GM21515 (cell line): Measurements from ENCODE around the gene TSR2.

Experiments used
- ATAC-seq: cut with Tn5 transposase; IDR thresholded peaks from one replicate; pipeline ENCODE4 v1.9.1; 2021; ENCODE audit not compliant: unreplicated experiment

TSR2 gene, protein sequence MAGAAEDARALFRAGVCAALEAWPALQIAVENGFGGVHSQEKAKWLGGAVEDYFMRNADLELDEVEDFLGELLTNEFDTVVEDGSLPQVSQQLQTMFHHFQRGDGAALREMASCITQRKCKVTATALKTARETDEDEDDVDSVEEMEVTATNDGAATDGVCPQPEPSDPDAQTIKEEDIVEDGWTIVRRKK

DNA sequence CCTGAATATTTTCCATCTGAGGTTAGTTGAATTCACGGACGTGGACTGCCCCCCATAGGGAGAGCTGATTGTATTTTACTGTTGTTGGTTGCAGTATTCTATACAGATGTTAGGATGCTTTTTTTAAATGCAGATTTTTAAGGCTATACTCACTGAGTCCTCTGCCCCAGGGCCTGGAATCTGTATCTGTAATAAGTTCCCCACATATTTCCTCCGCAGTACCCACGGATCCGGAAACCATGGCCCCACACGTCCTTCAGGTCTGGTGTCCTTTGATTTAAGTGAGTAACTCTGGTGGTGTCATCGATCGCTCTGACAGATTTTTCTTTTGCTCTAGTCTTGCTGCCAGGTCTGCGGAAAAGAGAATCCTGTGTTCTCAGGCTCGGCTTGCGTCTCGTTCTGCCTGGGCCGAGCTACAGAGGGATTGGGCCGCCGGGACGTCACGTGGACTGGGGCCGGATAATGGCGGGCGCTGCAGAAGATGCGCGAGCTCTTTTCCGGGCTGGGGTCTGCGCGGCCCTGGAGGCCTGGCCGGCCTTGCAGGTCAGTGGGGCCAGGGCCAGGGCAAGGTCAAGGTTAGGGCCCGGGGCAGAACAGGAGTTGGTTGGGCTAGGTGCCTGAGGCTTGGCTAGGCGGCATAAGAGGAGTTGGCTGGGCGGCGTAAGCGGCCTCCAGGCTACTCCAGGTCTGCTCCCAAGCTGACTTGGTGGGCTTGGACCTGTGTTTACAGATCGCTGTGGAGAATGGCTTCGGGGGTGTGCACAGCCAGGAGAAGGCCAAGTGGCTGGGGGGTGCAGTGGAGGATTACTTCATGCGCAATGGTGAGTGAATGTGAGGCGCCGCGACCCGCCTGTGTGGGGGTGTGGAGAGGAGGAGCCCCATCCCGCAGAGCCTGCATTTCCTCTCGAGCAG lies at the start of gene TSR2:
Gene TSR2 (plus strand): TSS at position 445 of the 912 bp plus-strand sequence. CDS start 18 bp downstream, at position 463.
- ATAC-seq: peak; percentile 97

DNA sequence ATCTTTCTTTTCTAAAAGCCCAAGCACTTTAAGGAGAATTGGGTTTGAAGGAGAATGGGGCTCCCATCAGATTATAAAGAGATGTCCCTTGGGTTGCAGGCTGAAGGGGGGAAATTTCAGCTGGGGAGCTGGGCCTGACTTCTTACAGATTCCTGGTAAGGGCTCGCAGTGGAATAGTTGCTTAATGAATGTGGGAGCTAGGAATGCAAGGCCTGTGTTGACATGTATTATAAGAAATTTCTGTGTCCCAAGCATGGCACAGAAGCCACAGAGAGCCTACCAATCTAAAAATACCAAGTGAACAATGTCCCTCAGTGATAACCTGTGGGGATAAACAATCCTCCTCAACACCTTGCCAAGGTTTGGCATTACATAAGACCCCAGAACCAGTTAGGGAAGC lies 43.1 kb upstream of the TSR2 start:
- ATAC-seq: no peak

DNA sequence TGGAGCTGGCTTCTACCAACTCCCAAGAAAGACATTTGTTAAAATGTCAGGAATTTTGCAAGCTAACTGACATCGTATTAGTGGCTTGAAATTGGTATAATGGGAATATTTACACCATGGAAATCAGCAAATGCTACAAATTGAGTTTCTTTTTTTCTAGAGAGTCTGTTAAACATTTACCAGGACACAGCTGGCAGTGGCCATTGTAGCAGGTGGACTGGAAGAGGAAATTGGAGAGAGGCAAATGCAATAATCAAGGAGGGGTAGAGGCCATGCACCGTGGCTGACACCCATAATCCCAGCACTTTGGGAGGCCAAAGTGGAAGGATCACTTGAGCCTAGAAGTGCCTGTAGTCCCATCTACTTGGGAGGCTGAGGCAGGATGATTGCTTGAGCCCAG lies 32.9 kb upstream of the TSR2 start:
- no peak for ATAC-seq

DNA sequence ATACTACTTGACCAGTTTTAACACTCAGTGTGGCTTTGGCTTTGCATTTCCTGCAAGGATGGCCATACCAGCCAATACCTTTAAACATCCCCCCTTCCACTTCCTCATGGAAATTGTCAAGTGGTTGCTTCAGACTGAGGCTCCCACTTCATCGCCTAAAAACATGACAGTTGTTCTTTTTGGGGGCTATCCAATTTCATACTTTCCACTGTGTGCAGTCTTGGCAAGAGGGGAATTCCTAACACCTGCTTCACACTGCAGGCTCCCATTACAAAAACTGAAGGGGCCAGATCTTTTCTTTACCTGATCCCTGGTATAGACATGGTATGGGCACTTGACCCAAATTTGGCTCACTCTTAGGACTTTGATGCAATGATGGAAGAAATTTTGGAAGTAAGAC lies 28.5 kb upstream of the TSR2 start:
- no peak for ATAC-seq

DNA sequence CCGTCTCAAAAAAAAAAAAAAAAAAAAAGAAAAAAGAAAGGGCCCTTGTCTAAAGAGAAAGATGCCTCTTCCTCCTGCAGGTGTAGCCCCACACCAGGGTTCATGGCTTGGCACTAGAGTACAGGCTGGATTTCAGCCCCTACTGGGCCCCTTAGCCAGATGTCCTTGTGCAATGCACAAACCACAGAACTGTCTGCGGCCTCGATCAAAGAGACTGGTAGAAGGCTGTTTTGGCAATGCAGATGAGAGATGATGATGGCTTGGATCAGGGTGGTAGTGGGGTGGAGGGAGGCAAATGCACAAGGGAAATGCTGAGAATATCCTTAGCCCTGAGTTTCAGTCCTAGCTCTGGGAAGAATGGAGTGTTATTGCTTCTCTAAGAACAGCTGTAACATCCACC lies 26.5 kb upstream of the TSR2 start:
- ATAC-seq: no peak

DNA sequence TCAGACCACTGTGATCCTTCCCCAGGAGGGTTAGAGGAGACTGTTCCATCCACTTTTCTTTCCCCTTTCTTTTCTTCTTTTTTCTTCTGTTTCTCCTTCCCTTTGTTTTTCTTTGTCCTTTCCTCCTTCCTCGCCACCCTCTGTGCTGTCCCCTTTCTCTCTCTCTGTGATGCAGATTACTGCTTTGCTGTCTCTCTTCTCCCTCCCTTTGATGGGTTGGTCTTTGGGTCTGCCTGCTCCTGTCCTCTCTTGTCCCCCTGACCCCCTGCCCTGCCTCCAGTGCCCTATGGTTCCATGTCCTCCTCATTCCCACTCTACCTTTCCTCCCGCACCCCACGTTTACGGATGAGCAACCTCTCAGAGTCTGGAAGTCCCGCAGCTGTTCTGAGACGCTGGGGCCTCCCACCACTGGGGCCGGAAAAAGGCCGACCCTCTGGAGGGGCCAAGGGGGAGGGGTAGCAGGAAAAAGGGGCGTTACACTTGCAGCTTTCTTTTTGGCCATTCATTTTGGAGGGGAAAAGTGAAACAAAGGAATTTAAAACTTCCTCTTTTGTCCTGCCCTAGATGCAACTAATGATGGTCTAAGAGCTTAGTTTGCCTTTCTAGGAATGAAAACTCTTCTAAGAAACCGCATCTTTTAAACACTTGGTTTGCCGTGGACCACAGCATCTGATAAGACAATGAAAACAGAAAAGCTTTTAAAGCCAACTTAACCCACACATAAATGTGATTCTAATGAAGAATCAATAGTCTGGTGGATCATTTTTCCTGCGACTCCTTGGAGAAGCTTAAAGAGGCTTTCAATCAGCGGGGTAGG lies 24.5 kb upstream of the TSR2 start:
- no peak for ATAC-seq

DNA sequence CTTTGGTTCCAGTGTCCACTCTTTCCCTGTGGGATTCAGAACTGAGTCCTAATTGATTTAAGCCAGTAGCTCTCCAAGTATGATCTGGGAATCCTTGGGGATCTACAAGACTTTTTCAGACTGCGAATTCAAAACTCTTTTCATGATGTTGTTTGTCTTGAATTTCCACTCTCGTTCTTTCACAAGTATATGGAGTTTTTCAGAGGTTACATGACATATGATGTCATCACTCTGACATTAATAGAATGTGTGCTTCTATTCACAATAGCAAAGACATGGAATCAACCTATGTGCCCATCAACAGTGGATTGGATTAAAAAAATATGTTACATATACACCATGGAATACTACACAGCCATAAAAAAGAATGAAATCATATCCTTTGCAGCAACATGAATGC lies 23.2 kb upstream of the TSR2 start:
- no peak for ATAC-seq

DNA sequence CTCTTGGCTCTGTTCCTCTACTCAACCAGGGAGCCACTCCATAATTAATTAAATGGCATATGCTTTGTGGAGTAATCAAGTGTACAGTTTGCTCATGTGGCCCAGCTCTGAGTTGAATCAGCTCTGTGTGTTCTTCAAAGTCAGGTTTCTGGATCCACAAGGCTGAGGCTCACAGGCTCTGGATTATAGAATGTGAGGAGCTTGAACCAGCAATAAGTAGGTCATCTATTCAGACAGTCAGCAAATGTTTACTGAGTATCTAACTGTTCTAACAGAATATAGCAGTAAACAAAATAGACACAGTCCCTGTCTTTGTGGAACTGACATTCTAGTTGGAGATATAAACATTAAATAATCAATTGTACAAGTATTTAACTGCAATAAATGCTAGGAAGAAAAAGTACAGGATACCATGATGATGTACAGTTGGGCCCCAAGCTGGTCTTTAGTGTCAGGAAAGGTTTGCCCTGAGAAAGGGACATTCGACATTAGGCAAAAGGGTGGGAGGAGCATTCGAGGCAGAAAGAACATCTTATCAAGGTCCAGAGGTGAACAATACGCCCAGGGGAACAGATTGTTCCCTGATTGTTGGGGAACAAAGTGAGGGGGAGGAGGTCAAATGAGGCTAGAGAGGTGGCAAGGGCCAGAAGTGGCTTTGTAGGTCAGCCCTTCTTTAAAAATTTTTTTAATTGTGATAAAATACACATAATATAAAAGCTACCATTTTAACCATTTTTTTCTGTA lies 20.5 kb upstream of the TSR2 start:
- no peak for ATAC-seq

DNA sequence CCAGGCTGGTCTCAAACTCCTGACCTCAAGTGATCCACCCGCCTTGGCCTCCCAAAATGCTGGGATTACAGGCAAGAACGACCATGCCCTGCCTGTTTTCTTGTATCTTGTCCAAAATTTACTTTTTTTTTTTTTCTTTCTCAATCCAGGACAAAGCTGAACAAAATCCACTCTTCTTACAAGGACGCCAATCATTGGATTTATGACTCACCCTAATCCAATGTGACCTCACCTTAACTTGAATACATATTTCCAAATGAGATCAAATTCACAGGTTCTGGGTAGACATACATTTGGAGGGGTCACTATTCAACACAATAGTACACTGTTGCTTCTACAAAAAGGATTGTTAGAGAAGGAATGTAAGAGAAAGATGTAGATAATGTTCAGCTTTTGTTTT lies 18.0 kb upstream of the TSR2 start:
- no peak for ATAC-seq

DNA sequence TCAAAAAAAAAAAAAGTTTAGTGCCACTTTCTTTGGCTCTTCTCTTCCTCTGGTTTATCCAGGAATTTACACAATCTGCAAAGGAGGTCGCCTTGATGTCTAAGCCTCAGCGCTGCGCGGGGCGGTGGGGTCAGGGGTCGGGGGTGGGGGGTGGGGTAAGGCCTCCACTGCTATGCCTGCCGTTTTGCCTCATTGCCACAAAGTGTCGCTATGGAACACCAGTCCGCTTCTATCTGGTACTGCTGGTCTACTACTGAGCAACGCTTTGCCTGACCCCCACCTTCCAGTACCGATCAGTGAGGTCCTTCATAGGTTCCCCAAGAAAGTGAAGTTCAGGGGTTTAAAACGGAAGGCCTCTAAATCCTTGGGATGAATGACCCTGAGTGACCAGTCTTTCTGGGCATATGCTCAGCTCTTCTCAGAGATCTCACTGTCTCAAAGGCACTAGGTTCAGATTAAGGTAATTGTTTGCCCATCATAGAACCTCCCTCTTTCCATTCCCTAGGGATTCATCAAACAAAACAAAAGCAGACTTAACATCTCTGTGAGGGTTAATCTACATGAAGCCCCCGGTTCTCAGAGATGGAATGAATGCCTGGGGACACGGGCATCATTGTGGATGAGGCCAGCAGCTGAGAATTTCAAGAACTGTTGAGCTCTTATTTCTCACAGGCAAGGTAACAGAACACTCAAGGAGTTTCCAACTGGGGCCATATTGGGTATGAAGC lies 16.9 kb upstream of the TSR2 start:
- no peak for ATAC-seq

DNA sequence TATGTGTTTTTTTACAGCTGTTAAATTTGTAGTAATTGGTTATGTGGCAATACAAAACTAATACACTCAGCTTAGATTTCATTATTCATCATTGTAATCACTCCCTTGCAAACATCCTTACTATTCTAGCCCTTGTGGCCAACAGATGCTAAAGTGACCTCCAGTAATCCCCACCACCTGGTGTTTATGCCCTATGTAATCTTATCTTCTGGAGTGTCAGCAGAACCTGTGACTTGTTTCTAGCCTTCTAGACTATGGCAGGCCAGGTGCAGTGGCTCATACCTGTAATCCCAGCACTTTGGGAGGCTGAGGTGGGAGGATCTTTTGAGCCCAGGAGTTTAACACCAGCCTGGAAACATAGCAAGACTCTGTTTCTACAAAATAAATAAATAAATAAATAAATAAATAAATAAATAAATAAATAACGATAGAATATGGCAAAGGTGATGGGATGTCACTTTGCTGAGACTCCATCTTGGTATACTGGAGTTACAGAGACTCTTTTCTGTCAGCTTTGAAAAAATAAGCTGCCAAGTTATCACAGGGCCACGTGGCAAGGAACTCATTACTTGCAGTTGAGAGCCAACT lies 12.3 kb upstream of the TSR2 start:
- ATAC-seq: no peak

DNA sequence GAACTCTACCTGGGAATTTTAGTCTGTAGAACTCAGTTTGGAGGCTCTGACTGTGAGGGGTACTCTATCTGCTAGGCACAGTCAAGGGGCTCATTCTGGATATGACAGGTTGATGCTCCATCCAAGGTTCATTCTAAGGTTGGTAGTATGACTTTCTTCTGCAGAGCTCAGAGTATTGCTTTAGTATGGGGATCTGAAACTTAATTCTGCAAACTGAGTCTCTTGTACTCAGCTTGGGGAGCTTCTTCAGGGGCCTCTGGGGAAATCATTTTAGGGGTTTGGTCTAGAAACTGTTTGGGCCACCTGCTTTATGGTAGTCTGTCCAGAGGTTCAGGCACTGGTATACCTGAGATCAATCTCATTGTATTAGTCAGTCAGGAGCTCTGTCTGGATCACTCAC lies 9.7 kb upstream of the TSR2 start:
- peak; percentile 85 for ATAC-seq

DNA sequence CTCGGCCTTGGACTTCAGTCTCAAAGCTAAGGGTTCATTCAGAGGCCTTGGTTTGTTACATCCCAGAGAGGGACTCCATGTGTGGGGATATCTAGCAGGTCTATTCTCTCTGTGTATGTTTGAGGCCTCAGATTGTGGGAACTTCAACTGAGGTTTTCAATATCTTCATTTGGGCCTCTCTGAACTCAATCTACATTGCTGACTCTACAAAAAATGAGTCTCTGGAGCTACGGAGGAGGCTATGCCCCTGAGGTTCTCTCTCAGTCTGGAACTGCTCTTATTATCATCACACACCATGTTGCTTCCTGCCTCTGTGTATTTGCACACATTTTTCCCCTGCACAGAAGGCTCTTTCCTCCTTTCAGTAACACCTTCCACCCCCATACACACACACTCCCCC lies 5.1 kb upstream of the TSR2 start:
- no peak for ATAC-seq

DNA sequence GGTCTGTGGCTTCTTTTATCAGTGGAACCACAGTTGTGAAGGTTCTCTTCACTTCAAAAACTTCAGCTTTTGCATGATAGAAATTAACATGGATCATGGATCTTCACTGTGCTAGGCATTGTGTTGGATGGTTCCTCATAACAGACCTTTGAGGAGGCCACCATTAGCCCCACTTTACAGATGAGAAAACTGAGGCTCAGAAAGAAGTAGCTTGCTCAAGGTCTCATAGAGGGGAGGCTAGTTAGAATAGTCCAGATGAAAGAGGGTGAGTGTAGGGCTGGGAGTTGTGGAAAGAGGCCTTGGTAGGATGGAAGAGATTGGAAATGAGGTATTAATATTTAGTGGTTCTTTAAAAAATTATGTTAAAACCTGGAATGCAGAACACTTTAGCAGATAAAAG lies 2.6 kb downstream of the TSR2 start:
- no peak for ATAC-seq

DNA sequence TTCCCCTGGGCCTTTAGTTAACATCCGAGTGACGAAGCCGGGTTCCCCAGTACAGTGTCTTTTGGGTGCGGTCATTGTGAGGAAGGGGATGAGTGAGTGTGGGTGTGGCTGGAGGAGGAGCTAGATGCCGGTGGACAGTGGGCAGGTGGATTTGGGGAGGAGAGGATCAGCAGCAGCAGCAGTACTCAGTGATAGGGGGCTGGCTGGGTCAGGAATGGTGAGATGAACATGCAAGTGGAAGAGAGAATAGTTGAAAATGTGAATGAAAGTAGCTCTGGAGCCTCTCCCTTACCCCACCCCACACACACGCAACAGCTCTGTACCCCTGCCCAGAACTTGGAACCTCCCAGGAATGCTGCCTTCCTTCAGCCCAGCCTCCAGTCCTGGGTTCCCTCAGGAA lies 4.5 kb downstream of the TSR2 start:
- no peak for ATAC-seq

DNA sequence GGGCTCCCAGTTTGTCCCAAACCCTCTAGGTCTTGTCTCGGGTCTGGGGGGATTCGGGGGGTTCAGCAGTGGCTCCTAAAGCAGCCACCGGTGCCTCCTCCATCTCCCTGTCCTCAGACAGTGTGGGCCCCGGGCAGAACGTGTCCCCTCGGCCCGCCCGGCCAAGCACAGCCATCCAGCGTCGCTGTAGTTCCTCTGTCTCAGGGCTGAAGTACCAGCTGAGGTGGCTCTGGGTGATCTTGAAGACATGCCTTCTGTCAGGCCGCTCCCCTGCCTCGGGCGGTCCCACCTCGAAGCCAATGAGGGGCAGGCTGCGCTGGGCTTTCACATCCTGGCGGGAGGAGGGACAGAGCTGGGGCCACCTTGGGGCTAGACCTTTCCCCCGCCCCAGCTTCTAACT lies 5.9 kb downstream of the TSR2 start:
- ATAC-seq: no peak

DNA sequence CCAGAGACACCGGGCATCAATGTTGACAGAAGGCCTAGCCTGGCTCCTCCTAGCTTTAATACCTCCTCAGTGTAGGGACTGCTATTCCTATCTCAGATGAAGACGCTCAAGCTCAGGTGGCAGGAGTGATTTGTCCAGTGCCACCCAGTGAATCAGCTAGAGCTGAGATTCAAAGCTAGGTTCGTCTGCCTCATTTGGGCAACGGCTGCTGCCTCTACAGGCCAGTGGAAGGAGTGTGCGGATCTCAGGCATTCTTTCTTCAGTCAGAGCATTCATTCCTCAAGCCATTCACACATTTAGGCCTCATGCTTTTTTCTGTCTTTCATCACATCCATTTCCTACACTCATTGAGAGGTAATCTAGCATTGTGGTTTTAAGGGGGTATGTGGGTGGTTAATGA lies 7.3 kb downstream of the TSR2 start:
- no peak for ATAC-seq

DNA sequence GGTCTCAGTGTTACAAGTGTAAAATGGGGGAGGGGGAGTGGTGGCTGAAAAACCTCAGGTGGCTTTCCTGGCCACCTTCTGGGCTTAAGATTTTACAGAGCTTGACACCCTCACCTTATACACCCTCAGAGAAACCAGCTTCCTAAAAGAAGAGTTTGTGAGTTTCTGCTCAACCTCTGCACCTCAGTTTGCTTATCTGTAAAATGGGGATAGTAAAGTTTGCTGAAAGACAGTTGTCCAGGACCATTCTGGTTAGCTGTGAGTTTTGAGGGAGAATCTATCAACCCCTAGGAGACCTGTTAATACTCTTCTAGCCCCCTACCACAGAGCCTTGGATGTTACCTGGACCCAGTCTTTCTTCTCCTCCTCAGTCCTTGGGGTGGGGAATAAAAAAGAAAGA lies 9.7 kb downstream of the TSR2 start:
- no peak for ATAC-seq

DNA sequence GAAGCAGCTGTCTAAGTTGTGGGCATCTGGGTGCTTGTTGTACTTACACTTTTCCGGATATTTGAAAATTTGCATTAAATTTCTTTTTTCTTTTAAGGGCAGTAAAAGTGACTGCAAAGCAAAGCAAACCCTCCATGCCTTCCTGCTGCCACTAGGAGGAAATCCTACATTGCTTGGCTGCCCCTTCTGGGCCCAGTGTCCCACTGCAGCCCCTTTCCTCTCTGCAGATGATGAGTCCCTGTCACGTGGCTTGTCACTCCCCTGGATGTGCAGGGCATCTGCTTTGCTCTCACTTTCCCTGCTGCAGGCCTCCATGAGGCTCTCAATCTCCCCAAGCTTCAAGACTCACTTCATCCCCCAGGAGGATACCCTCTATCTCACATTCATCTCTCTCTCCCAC lies 12.7 kb downstream of the TSR2 start:
- ATAC-seq: no peak
